Fibroblast of mammary gland (primary cell): Measurements from ENCODE around the gene RPL3.

ENCODE experiments used
- DNase-seq: peaks from one replicate; pipeline ENCODE4 v3.0.0-alpha.2; 2010; ENCODE audit warnings: low read depth
- H3K4me3 ChIP-seq: 2 replicates; pipeline ENCODE4 v1.5.1; 2011; ENCODE audit warnings: low read depth, mild to moderate bottlenecking, low read length, moderate library complexity; ENCODE audit not compliant: control insufficient read depth
- CTCF ChIP-seq: conservative IDR thresholded peaks from 2 replicates; pipeline ENCODE4 v1.5.1; 2011; ENCODE audit warnings: low read depth, low read length, inconsistent platforms; ENCODE audit not compliant: control insufficient read depth, insufficient read depth

Gene RPL3

GRCh38 chr22:39287076-39287725 is 32.2 kb downstream of the RPL3 start:
- no peak for DNase-seq
- no peak for TF ChIP-seq CTCF
- H3K4me3 ChIP-seq, result no peak overlapping the region

GRCh38 chr22:39284983-39285382 is 34.4 kb downstream of the RPL3 start:
- DNase-seq, result no peak

GRCh38 chr22:39284142-39284980 is 35.1 kb downstream of the RPL3 start:
- no peak for DNase-seq
- no peak for TF ChIP-seq CTCF
- H3K4me3 ChIP-seq, result no peak overlapping the region

More at GRCh38 chr22:39284983-39285382, 34.4 kb downstream of the RPL3 start:
- no peak overlapping the region for H3K4me3 ChIP-seq
- TF ChIP-seq CTCF, result no peak

- DNase-seq, result no peak
- no peak overlapping the region for H3K4me3 ChIP-seq
- TF ChIP-seq CTCF, result no peak
Measured at GRCh38 chr22:39283322-39284141, 35.9 kb downstream of the RPL3 start.

GRCh38 chr22:39282645-39283321 is 36.6 kb downstream of the RPL3 start:
- H3K4me3 ChIP-seq, result no peak overlapping the region
- no peak for DNase-seq
- TF ChIP-seq CTCF, result no peak

GRCh38 chr22:39281126-39281525 is 38.3 kb downstream of the RPL3 start:
- H3K4me3 ChIP-seq, result no peak overlapping the region
- DNase-seq, result no peak
- no peak for TF ChIP-seq CTCF
